ENCODE results near the gene ARHGEF17. TPM values are rescaled to one million over a fixed set of nuclear protein-coding genes. Genes with fewer than 3 reads are reported as not detected.

Gene ARHGEF17
- total RNA-seq, 1 donor from 2014 or later = 46.5 TPM

DNA sequence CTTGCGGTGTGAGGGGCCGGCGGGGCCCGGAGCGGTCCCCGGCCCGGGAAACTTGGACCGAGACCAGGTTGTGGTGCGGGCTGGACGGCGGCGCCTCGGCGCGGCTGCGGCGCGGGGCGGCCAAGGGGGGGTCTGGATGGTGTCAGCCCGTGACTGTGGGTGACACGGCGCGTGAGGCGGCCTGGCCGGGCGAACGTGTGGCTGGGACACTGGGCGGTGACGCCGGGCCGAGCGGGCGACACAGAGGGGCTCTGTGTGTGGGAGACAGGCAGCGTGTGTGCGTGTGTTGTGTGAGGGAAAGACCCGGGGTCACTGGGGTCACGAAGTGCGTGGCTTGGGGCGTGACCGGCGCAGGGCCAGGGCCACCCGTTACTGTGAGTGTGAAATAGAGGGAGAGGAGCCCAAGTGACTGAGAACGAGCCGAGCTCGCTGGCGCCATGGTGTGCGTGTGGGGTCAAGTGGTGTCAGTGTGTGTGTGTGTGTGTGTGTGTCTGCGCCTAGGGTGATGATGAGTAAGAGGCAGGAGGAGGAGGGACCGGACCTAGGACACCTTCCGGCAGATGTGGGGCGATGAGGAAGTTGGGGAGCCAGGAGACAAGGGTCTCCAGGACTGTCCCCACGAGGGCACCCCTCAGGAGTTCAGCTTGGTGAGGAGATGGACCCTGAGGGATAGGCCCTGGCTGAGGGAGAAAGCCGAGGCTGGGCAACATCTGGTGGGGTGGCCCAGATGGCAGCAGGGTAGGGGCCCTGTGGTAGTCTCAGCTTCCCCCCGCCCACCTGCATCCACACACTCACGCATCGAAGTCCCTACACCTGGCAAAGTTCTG is 68.9 kb downstream of the ARHGEF17 start:
- DNase-seq (ENCODE audit: low spot score) = peak; percentile 32

DNA sequence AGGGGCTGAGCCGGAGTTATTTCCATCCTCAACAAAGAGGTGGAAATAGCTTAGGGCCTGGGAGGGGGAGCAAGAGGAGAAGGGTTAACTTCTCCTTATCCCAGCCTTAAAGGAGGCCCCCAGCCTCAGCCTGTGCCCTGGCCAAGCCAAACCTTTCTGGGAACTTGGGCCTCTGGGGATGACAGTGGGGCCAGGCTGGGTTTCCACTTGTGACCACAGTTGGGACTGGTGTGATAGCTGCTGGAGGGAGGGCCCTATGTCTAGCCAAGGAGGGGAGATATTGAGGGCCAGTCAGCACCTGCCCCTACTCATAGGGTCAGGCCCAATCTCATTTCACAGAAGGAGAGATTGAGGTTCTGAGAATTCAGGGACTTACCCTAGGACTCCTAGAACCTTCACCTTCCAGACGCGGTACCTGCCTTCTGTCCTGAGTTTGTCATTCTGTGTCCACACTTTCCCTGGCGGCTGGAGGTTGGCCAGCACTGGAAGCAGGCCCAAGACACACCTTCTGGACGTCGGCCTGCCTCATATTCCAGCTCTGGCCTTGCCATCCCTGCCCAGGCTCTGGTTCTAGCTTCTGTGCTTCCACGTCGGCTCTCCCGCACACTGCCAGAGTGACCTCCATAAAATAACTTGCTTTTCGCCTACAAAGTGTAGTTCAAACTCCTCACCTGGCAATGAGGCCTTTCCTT is 71.3 kb downstream of the ARHGEF17 start:
- DNase-seq (ENCODE audit: low spot score) = no peak

DNA sequence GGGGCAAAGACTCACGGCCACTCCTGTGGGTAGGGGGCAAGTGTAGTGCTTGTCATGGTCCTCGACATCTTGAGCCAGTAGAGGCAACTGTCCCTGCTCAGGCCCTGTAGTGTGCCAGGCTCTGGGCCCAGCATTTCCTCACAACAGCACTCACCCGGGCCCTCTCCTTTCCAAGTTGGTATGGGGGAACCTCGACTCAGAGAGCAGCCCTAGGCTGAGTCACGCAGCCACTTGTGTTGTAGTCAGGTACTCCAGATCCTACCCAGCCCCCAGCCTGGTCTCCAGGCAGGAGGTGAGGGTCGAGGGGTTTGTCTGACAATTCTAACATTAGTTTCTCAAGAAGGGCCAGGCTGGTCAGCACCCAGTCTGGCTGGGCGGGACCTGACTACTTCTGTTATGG is 72.3 kb downstream of the ARHGEF17 start:
- no peak for DNase-seq (ENCODE audit: low spot score)

DNA sequence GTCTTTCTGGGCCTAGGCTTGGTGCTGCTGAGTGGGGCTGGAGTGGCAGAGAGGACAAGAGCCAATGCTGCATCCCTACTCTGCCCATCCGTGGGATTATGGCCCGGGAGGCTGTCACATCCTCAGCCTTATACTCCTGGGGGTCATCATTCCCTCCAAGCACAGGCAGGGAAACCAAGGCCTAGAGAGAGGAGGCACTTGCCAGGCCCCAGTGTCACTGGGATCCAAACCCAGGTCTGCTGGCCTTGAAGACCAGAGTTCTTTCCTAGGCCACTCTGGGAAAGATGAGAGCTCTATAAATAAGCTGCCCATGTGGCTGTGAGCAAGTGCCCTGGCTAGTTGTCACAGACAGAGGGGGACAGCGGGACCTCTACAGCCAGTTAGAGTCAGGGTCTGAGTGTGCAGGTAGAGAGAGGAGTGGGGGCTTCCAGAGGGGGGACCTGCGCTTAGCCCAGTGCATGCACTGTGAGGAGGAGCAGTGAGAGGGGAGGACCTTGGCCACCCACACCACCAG is 72.9 kb downstream of the ARHGEF17 start:
- no peak for DNase-seq (ENCODE audit: low spot score)

DNA sequence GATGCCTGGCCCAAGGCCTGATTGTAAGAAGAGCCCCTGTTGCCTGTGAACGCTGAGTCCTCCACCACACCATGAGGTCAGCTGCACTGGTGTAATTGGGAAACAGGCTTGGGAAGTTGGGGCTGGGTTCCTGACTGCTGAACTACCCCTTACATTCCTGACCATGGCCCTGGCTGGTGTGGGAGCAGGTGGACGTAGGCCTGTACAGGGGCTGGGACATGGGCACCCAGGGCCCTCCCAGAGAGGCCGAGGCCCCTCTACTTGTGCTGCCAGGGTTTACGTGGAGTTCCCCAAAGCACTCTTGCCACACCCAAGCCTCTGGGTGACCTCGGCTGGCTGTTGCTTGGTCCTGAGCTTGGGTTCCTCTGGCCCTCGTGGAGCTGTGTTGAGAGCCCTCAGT is 73.5 kb downstream of the ARHGEF17 start:
- no peak for DNase-seq (ENCODE audit: low spot score)

- no peak for DNase-seq (ENCODE audit: low spot score)
These were observed 74.1 kb downstream of the ARHGEF17 start for GRCh38 chr11:73382183-73382582.

DNA sequence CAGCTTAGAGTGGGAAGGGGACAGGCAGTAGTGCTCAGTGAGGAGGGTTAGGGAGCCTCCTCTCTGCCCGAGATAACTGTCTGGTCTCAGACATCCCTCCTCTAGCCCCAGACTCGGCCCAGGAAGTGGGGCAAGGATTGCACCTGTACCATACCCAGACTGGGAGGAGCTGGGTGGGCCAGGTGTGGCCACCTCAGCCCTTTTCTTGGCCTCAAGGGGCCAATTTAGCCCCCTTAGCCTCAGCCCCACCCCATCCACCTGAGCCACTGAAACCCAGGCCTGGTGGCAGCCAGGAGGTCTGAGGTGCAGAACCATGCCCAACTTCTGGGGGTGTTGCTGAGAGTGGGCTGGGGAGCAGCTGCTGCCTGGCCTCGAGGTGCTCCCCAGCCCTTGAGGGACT is 74.7 kb downstream of the ARHGEF17 start:
- DNase-seq (ENCODE audit: low spot score) = no peak

- peak; percentile 39 for DNase-seq (ENCODE audit: low spot score)
These were observed 75.4 kb downstream of the ARHGEF17 start for GRCh38 chr11:73383249-73384124.

GRCh38 chr11:73384125-73384441 is 76.0 kb downstream of the ARHGEF17 start:
- no peak for DNase-seq (ENCODE audit: low spot score)

- DNase-seq (ENCODE audit: low spot score) = no peak
These were observed 76.4 kb downstream of the ARHGEF17 start for GRCh38 chr11:73384531-73384871.

DNA sequence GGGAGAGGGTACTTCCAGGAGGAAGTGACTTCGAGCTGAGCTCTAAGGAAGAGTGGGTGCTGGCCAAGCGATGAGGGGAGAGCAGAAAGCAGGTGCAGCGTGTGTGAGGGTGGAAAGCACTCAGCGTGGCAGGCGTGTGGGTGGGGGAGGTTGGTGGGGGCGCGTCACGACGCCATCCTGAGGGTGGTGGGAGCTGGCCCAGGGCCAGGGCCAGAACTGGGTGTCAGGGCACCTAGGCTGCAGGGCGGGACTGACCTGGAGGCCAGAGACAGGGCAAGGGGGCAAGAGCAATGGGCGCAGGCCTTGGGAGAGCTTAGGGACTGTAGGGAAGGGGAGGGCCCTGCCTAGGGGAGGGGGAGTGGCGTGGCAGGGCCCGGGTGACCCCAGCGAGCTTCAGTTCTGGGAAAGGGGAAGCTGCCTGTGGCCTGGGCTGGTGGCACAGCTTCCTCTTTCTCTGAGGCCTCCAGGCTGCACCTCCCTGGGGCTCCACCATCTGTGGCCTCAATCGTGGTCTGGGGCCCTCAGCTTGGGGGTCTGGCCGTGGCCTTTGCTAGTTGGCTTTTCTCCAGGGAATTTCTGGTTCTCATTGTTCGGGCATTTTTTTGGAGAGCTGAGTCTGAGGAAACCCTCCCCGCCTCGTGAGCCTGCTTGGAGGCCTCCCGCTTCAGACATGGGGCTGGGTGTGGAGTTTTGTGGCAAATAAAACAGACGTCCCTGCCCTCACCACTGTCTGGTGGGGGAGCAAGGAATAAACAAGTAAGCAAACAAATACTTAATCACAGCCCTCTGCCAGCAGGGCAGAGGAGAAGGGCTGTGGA is 77.0 kb downstream of the ARHGEF17 start:
- DNase-seq (ENCODE audit: low spot score) = peak; percentile 67

- DNase-seq (ENCODE audit: low spot score) = peak; percentile 69
These were observed 77.9 kb downstream of the ARHGEF17 start for GRCh38 chr11:73386016-73386415.

- DNase-seq (ENCODE audit: low spot score) = no peak
These were observed 78.5 kb downstream of the ARHGEF17 start for GRCh38 chr11:73386546-73386945.

- DNase-seq (ENCODE audit: low spot score) = peak; percentile 61
These were observed 79.7 kb downstream of the ARHGEF17 start for GRCh38 chr11:73387594-73388264.

DNA sequence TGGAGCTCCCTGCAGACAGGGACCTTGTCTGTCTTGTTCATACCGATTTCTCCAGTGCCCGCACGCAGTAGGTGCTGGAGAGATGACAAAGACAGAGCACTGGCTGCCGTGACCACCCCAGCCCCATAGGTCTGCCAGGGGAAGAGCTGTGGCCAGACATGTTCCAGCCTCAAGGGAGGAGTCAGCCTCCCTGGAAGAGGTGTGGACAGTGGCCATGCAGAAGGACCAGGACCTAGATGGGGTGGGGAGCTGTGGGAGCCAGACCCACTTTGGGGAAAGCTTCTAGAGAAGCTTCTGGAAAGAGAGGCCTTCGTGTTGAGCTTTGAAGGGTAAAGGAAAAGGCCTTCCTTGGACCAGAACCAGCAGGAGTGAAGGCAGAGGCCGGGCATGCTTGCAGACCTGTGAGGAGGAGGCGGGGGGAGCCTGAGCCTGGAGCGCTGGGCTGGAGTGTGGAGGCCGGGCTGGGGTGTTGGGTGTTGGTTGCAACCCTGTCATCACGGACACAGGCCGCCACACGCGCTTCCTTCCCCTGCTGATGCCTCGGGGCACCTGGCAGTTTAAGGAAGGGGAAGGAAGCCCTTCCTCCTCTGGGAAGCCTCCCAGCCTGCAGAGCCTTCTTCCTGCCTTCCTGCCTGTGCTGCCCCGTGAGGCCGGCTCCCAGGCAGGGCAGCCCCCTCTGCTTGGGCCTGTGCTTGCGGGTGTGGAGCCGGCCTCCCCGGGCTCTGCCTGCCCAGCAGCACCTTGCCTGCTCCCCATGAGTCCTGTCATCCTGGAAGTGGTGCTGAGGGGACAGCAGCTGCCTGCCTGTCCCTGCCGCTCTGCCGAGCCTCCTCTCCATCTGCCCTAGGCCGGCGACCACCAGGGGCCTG is 80.4 kb downstream of the ARHGEF17 start:
- peak; percentile 61 for DNase-seq (ENCODE audit: low spot score)

GRCh38 chr11:73389134-73389525 is 81.1 kb downstream of the ARHGEF17 start:
- DNase-seq (ENCODE audit: low spot score) = no peak

DNA sequence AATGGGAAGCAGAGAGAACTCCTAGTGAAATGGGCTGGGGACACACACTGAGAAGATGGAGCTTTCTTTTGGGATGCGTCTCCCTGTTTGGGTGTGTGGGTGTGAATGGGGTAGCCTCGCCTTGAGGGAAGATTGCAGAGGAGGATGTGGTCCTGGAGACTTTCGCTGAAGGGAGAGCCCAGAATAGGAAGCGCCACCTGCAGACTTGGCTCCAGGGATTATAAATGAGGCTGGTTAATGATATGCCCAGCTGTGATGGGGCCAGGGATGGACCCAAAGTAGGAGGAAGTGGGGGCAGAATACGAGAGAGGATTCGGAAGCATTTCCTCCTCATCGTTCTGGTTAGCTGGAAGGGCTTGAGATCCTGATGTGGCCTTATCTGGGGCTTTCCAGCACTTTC is 81.8 kb downstream of the ARHGEF17 start:
- DNase-seq (ENCODE audit: low spot score) = no peak

DNA sequence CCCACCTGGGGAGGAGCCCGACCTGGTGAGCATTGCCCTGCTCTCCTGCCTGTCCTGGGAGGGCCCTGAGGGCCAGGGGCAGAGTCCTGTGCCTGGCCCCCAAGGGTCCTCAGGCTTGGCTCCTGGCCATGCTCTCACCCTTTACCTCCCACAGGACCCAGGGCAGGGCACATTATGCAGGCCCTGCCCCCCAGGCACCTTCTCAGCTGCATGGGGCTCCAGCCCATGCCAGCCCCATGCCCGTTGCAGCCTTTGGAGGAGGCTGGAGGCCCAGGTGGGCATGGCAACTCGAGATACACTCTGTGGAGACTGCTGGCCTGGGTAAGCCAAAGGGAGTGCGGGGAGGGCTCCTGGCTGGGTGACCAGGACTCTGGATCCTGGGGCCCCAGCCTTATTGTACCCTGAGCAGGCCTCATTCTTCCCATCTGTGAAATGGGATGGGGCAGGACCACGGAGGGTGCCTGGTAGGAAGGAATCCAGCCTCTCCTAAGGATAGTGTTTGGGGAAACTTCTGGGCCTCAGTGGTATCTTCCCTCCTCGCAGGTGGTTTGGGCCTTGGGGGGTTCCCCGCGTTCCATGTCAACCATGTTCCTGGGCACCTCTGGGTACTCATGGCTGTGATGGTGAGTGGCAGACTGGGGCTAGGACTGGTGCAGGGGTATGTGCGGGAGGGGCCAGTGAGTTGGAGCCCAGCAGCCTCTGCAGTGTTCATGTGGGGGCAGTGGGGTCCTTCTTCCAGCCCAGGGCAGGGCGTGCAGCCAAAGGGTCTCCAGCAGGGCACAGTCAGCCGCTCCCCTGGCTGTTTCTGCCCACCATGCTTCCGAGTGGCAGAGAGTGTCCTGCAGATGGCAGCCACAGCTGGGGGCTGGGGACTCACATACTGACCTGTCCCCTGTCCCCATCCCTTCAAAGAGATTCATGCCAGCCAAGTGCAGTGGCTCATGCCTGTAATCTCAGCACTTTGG is 82.8 kb downstream of the ARHGEF17 start:
- DNase-seq (ENCODE audit: low spot score) = no peak

- no peak for DNase-seq (ENCODE audit: low spot score)
These were observed 83.6 kb downstream of the ARHGEF17 start for GRCh38 chr11:73391665-73392064.

Data from umbilical cord (tissue), 2 donors.